ENCODE results near the gene RASA2. TPM values are rescaled to one million over a fixed set of nuclear protein-coding genes. Genes with fewer than 3 reads are reported as not detected.

The RASA2 gene
- total and polyA plus RNA-seq, 2 of the 8 experiments (the other 6 are each of a cell fraction or from before 2014, with no cell fraction given) = 3.5 to 15.9 TPM

DNA sequence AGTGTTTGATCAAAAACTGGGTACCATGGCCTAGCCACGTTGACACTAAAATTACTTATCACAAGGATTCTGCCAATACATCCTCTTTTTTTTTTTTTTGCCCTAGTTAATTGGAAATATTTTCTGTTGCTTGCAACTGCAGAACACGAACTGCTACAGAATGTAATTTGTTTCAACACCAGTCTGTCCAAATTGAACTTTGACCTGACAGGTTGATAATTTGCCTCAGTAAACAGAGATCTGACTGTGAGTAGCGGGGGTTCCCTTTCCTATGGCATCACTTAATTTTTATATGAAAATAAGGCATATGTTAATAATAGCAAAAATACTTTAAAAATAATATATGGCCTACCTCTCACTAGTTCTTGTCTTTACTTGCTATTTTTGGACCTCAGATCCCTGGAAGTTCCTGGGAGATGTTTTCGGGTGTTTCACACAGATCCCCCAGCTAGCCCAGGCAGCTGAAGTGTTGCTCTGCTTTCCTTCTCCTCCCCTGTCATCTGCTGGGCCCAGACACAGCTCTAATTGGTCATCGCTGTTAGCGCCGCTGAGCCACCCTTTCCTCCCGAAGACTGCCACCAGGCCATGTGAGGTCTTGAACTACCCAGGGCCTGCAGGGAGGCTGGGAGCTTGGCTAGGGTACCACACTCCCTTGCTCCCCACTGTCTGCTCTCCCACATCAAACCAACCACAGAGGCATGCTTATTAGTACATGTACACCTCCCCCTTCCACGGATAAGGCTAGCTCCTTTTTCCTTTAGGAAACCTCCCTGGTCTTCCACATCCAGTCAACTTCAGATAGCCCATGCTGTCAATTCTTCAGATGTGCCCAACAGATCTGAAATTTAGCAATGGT is 161.5 kb downstream of the RASA2 start (continued):
- TF ChIP-seq, protein P1, sequence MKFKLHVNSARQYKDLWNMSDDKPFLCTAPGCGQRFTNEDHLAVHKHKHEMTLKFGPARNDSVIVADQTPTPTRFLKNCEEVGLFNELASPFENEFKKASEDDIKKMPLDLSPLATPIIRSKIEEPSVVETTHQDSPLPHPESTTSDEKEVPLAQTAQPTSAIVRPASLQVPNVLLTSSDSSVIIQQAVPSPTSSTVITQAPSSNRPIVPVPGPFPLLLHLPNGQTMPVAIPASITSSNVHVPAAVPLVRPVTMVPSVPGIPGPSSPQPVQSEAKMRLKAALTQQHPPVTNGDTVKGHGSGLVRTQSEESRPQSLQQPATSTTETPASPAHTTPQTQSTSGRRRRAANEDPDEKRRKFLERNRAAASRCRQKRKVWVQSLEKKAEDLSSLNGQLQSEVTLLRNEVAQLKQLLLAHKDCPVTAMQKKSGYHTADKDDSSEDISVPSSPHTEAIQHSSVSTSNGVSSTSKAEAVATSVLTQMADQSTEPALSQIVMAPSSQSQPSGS (IDR thresholded peaks at IDR 0.05; ENCODE audit: low read length) = no peak
- TF ChIP-seq HDAC2 (IDR thresholded peaks at IDR 0.05; ENCODE audit: borderline replicate concordance in 1 of 2, low read depth in 2 of 2, low read length in 2 of 2) (no peak), ATF3 (IDR thresholded peaks at IDR 0.05; ENCODE audit: insufficient read depth, low read depth, low read length) (no peak), CEBPB (IDR thresholded peaks at IDR 0.05; ENCODE audit: low read depth, low read length) (no peak), BRCA1 (IDR thresholded peaks at IDR 0.05; ENCODE audit: low read depth, low read length) (no peak)
- TF ChIP-seq, protein P2, sequence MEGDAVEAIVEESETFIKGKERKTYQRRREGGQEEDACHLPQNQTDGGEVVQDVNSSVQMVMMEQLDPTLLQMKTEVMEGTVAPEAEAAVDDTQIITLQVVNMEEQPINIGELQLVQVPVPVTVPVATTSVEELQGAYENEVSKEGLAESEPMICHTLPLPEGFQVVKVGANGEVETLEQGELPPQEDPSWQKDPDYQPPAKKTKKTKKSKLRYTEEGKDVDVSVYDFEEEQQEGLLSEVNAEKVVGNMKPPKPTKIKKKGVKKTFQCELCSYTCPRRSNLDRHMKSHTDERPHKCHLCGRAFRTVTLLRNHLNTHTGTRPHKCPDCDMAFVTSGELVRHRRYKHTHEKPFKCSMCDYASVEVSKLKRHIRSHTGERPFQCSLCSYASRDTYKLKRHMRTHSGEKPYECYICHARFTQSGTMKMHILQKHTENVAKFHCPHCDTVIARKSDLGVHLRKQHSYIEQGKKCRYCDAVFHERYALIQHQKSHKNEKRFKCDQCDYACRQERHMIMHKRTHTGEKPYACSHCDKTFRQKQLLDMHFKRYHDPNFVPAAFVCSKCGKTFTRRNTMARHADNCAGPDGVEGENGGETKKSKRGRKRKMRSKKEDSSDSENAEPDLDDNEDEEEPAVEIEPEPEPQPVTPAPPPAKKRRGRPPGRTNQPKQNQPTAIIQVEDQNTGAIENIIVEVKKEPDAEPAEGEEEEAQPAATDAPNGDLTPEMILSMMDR (IDR thresholded peaks at IDR 0.05; ENCODE audit: control extremely low read depth in 1 of 3, insufficient read depth in 1 of 3, low read depth in 1 of 3, low read length in 3 of 3) = no peak

Data from H1 (cell line).